HL-60/S4 treated with phorbol 12-myristate 13-acetate at 8.2 ng/mL for 4 days and 3 days (cell line): ENCODE measurements around the gene POLN.
"Not testable (repeated sequence)": the region's sequence is repeated elsewhere in the genome, so short reads cannot be mapped to it uniquely, and the experiment has no call there.

Experiments
- in situ Hi-C: fragments of 300-500 bp; cut with MboI; formaldehyde crosslinking; loops from 2 replicates; pipeline ENCODE4 v1.15.0; 2022; ENCODE audit warnings: low sequenced_read_pairs

The POLN gene

DNA sequence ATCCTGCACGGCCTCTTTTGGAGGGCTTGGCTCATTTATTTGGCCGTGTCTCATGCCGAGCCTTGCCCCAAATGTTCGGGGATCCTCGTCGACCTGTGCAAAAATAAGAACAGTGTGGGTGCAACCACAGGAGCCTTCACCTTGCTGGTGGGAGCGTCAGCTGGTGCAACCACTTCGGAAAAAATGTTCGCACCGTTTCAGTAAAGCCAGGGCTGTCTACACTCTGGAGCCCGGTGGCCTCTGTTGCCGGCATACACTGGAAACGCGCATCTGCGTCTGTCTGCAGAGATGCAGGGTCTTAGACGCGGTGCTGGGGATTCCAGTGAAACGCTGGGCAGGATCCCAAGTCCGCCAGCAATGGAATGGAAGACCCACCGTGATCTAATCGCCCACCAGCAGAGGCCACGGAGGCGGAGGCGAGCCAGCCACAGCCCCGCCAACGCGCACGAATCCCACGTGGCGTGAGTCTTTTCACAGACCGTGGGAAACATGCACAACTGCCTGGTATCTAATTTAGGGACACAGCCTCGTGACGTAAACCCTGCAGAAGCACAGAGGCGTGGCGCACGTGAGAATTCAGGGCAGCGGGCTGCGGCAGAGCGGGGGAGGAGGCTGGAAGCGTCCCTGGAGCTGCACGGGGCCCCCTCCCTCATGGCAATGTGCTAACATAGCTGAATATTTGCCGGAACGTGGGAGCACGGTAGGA, 33.8 kb upstream of the POLN start:
- in situ Hi-C loops = no loop called here

GRCh38 chr4:2275044-2275397, 33.1 kb upstream of the POLN start:
- in situ Hi-C loops = not testable (repeated sequence)

DNA sequence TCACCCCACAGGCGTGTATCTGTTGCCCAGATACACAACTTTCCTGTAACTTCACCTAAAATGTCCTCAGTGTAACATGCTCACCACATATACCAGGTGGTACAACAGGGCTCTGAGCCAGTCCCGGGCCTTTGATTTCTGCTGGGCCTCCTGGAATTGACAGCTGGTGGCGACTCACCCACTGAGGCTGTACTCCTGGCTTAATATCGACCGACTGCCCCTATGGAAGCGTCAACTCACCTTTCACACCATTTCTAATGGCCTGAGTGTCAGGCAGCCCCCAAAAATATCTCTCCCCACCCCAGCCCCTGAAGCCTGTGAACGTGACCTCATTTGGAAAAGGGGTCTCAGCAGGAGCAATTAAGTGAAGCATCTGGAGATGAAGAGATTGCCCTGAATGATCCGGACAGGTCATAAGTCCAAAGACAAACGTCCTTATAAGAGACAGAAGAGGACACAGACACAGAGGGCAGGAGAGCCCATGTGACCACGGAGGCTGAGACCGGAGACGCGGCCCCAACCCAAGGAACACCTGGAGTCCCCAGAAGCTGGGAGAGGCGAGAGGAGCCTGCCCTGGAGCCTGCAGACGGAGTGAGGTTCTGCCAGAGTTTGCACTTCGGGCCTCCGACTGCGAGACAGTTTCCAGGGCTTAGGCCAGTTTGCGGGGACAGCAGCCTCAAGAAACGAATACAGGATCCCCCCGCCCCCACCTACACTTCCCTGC, 32.6 kb upstream of the POLN start:
- in situ Hi-C loops = no loop called here

DNA sequence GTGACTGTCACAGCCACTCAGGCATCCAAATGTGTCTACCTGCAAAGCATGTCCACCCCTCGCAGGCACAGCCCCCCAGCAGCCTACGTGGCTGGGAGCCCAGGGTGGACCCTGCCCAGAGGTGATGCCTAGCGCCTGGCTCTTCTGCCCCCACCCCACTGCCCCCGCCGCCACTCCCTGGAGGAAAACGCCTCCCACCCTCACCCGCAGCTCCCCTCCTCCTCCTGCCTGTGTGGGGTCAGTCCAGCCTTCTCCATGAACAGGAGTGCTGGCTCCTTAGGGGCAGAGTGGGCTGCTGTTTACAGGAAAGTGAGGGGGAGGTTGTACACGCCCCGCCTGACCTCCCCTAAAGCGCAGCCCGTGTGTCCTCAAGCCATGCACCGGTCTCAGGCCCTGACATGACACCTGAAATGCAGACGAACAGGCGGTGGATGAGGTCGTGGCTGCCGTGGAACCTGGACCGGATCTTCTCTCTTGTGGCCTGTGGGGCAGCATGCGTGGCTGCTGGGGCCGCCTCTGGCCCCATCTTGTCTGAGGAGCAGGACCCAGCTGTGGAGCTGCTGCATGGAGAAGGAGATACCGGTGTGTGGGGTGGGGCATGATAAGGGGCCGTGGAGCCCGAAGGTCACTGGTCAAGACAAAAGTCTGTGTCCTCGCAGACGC, 31.9 kb upstream of the POLN start:
- in situ Hi-C loops = no loop called here

DNA sequence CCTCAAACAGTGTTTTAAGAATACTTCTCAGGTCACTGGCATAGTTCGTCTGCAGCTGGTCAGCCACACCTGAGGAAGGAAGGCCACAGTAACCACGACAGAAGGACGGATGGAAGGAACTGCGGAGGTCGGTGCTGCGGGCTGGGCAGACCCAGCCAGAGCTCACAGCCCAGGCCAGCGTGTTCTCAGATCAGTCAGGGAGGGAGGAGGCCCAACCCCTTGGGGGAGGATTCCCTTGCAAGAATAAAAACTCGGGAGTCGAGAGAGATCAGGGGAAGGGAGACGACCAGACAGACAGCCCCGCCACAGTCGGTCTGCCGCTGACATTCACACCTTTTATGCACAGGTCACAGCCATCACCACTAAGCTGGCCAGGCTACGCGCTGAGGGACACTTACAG, 31.3 kb upstream of the POLN start:
- in situ Hi-C loops = no loop called here

DNA sequence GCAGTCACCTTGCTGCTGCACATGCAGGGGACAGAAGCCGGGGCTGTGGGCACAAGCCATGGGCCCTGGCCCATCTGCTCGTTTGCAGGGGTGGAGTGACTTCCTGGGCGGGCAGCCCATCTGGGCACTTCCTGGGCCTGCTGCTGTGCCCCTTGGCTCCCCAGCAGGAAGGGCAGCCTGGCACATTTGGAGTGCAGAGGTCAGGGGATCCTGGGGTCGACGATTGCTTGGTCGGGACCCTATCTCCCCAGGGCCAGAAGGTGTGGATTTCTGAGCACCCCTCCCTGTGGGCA, 30.9 kb upstream of the POLN start:
- in situ Hi-C loops = no loop called here

DNA sequence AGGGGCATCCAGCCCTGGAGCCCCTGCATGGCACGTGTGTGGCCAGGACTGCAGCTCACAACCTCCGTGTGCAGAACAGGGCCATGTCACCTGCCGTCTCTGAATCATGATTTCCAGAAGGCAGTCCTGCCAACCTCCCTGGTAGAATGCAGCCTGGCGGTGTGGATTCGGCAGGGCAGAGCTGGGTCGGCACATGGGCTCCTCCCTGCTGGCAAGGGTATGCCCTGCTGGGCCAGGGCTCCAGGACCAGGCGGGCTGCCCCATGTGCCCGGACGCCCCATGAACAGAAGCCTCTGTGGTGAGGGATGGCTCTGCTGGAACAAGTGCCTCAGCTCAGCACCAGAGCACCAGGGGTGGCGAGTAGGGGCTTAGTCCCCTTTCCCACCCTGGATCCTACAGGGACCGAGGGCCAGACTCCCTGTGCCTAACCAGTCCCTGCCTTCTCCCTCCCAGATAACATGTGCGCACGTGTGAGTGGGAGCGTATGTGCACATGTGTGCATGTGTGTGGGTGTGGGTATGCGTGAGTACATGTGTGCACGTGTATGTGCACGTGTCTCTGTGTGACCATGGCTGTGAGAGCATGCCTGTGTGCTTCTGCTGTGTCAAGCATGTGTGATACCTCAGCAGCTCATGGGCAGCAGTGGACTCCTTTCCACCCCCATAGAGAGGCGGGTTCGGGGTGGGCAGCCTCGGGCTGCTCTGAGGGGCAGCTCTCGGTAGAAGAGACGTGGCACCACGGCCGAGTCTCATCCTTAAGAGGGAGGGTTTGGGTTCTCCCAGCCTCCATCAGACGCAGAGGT, 30.3 kb upstream of the POLN start:
- in situ Hi-C loops = no loop called here

- in situ Hi-C loops = no loop called here
Measured at GRCh38 chr4:2271279-2272025, 29.5 kb upstream of the POLN start.

DNA sequence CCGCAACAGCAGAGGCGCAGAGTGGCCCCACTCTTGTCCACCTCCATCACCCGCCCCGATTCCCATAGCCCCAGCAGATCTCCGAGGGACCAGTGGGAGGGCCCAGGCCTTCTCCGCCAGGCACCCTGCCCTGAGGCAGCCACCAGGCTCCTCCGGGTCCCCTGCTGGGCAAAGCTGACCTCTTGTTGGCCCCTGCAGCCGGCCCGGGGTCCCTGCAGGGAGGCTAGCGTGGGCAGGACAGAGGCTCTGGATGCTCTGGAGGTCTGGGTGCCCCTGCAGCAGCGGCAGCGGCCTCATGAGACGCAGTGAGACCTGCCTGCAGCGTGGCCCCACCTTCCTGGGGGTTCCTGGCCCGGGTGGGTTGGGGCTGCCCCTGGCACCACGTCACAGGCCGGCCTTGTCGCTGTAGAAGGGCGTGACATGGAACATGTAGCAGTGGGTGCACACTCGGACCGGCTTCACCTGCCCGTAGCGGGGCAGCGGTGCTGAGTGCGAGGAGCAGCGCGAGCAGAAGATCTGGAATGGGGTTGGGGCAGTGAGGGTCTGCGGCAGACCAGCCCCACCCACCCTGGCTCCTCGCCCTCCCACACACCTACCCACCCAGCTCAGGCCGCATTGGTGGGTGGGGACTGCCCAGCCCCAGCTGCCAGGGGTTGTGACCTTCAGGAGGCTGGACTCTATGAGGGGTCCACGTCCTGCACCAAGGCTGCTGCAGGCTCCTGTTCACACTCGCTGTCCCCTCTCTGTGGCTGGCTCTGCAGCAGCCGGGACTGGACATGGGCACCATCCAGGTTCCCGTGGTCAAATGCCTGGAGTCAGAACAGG, 28.6 kb upstream of the POLN start:
- in situ Hi-C loops = no loop called here

GRCh38 chr4:2269618-2270163, 27.8 kb upstream of the POLN start:
- in situ Hi-C loops = no loop called here

DNA sequence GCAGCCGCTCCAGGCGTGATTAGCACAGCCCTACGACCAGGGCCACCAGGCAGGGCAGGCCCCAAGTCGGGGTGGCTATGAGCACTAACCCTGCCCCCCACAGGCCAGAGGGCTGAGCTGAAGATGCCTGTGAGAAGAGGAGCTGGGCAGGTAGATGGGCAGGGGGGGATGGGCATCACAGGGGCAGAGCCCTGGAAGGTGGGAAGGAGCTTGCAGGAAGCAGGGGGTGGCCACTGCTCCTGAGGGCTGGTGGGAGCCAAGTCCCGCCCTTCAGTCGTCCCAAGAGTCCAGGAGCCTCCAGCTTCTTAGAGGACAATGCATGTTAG, 27.2 kb upstream of the POLN start:
- in situ Hi-C loops = no loop called here

GRCh38 chr4:2268357-2269205, 26.7 kb upstream of the POLN start:
- in situ Hi-C loops = no loop called here

DNA sequence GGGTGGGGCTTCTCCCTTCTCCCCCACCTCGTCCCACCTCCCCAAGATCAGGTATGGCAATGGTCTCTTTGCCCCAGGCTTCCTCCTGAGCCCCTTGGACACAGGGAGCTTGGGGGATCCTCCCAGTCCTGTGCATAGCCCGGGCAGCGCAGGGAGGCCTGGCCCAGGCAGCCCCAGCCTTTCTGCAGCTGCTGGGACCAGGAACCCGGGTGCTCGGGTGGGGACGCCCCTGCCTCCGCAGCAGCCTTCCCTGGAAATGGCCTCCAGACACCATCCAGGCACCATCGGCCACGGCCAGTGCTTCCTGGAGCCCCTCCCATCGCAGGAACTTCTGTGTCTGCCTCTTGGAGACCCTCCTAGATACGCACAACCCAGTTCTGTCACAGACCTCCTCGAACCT, 25.9 kb upstream of the POLN start:
- in situ Hi-C loops = no loop called here

DNA sequence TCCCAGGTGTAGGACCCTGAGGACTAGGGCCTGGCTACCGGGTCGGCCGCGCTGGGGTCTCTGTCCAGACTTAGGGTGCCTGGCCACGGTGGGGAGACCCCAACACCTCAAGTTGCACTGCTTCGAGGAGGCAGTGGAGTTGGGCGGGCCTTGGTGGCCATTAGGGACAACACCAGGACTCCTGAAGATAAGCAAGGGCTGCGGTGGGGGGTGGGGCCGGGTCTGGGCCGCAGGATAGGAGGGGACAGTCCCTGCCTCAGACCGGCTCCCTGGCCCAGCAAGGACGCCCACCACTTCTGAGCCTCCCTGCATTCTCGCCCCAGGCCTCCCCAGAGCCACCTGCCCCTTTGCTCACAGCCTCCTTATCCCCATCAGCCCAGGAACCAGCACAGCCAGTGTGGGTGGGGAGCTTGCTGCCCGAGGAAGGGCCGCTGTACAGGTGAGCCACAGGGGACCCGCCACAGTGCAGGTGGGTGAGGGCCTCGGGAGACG, 25.4 kb upstream of the POLN start:
- in situ Hi-C loops = no loop called here

- in situ Hi-C loops = no loop called here
Measured at GRCh38 chr4:2266821-2267220, 24.9 kb upstream of the POLN start.

DNA sequence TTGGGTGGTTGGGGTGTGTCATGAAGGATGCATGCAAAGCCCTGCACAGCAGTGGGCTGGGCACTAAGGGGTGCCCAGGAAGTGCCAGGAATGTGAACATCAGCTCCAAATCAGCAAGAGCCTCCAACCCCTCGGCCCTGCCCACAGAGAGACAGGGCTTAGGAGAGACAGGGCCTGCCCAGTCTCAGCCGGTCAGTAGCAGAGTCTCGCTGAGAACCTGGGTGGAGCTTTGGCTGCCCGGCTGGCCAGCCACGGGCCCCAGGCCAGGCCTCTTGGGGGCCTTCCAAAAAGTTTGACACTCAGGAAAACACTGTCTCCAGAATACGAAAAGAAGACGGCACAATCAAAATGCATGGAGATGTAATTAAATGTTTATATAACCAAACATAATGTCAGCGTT, 24.3 kb upstream of the POLN start:
- in situ Hi-C loops = no loop called here

- in situ Hi-C loops = no loop called here
Measured at GRCh38 chr4:2265113-2266110, 23.5 kb upstream of the POLN start.
